ENCODE data around the gene SMCR8. TPM values are rescaled to one million over a fixed set of nuclear protein-coding genes. Genes with fewer than 3 reads are reported as not detected.

The SMCR8 gene
- total and polyA plus RNA-seq, 2 of the 13 experiments (the other 11 are each of a cell fraction or from before 2014, with no cell fraction given): 7.6 to 11.8 TPM

- TF ChIP-seq, protein P1, sequence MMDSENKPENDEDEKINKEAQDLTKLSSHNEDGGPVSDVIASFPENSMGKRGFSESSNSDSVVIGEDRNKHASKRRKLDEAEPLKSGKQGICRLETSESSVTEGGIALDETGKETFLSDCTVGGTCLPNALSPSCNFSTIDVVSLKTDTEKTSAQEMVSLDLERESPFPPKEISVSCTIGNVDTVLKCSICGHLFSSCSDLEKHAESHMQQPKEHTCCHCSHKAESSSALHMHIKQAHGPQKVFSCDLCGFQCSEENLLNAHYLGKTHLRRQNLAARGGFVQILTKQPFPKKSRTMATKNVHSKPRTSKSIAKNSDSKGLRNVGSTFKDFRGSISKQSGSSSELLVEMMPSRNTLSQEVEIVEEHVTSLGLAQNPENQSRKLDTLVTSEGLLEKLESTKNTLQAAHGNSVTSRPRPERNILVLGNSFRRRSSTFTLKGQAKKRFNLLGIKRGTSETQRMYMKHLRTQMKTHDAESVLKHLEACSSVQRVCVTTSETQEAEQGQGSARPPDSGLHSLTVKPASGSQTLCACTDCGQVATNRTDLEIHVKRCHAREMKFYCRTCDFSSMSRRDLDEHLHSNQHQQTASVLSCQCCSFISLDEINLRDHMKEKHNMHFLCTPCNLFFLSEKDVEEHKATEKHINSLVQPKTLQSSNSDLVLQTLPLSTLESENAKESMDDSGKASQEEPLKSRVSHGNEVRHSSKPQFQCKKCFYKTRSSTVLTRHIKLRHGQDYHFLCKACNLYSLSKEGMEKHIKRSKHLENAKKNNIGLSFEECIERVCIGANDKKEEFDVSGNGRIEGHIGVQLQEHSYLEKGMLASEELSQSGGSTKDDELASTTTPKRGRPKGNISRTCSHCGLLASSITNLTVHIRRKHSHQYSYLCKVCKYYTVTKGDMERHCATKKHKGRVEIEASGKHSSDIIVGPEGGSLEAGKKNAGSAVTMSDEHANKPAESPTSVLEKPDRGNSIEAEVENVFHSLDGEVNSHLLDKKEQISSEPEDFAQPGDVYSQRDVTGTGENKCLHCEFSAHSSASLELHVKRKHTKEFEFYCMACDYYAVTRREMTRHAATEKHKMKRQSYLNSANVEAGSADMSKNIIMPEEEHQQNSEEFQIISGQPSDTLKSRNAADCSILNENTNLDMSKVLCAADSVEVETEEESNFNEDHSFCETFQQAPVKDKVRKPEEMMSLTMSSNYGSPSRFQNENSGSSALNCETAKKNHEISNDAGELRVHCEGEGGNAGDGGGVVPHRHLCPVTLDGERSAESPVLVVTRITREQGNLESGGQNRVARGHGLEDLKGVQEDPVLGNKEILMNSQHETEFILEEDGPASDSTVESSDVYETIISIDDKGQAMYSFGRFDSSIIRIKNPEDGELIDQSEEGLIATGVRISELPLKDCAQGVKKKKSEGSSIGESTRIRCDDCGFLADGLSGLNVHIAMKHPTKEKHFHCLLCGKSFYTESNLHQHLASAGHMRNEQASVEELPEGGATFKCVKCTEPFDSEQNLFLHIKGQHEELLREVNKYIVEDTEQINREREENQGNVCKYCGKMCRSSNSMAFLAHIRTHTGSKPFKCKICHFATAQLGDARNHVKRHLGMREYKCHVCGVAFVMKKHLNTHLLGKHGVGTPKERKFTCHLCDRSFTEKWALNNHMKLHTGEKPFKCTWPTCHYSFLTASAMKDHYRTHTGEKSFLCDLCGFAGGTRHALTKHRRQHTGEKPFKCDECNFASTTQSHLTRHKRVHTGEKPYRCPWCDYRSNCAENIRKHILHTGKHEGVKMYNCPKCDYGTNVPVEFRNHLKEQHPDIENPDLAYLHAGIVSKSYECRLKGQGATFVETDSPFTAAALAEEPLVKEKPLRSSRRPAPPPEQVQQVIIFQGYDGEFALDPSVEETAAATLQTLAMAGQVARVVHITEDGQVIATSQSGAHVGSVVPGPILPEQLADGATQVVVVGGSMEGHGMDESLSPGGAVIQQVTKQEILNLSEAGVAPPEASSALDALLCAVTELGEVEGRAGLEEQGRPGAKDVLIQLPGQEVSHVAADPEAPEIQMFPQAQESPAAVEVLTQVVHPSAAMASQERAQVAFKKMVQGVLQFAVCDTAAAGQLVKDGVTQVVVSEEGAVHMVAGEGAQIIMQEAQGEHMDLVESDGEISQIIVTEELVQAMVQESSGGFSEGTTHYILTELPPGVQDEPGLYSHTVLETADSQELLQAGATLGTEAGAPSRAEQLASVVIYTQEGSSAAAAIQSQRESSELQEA (CRISPR knock-in tag; IDR thresholded peaks at IDR 0.05; ENCODE audit: not compliant biosample characterization): peak; percentile 76
- TF ChIP-seq, protein P2, sequence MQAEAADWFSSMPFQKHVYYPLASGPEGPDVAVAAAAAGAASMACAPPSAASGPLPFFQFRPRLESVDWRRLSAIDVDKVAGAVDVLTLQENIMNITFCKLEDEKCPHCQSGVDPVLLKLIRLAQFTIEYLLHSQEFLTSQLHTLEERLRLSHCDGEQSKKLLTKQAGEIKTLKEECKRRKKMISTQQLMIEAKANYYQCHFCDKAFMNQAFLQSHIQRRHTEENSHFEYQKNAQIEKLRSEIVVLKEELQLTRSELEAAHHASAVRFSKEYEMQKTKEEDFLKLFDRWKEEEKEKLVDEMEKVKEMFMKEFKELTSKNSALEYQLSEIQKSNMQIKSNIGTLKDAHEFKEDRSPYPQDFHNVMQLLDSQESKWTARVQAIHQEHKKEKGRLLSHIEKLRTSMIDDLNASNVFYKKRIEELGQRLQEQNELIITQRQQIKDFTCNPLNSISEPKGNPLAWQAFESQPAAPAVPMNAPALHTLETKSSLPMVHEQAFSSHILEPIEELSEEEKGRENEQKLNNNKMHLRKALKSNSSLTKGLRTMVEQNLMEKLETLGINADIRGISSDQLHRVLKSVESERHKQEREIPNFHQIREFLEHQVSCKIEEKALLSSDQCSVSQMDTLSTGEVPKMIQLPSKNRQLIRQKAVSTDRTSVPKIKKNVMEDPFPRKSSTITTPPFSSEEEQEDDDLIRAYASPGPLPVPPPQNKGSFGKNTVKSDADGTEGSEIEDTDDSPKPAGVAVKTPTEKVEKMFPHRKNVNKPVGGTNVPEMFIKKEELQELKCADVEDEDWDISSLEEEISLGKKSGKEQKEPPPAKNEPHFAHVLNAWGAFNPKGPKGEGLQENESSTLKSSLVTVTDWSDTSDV (CRISPR knock-in tag; IDR thresholded peaks at IDR 0.05): peak; percentile 92
- TF ChIP-seq PCBP2 (optimal IDR thresholded peaks at IDR 0.05; ENCODE audit: low read depth, low read length, poor library complexity, severe bottlenecking) (no peak), ZZZ3 (CRISPR knock-in tag; IDR thresholded peaks at IDR 0.05; ENCODE audit: borderline replicate concordance) (no peak), ZNF772 (CRISPR knock-in tag; IDR thresholded peaks at IDR 0.05) (peak; percentile 19; the same call in 1 of the 2 replicates), ZNF614 (CRISPR knock-in tag; IDR thresholded peaks at IDR 0.05; ENCODE audit: borderline replicate concordance) (no peak; the same call in 1 of the 2 replicates), RNF2 (conservative IDR thresholded peaks at IDR 0.05; ENCODE audit: low read depth) (no peak; the same call in 1 of the 2 replicates), PHB2 (IDR thresholded peaks at IDR 0.05; ENCODE audit: partially characterized antibody) (no peak), SOX5 (CRISPR knock-in tag; IDR thresholded peaks at IDR 0.05; ENCODE audit: borderline replicate concordance) (no peak), ZNF367 (CRISPR knock-in tag; IDR thresholded peaks at IDR 0.05; ENCODE audit: borderline replicate concordance) (0 out of 2 replicates have a peak, but pooled peaks have one; percentile 44), MLLT10 (CRISPR knock-in tag; IDR thresholded peaks at IDR 0.05) (no peak), ZNF660 (CRISPR knock-in tag; IDR thresholded peaks at IDR 0.05; ENCODE audit: borderline replicate concordance, low read depth) (no peak)
- TF ChIP-seq, protein P3, sequence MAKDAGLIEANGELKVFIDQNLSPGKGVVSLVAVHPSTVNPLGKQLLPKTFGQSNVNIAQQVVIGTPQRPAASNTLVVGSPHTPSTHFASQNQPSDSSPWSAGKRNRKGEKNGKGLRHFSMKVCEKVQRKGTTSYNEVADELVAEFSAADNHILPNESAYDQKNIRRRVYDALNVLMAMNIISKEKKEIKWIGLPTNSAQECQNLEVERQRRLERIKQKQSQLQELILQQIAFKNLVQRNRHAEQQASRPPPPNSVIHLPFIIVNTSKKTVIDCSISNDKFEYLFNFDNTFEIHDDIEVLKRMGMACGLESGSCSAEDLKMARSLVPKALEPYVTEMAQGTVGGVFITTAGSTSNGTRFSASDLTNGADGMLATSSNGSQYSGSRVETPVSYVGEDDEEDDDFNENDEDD (CRISPR knock-in tag; IDR thresholded peaks at IDR 0.05; ENCODE audit: borderline replicate concordance): peak; percentile 92
- TF ChIP-seq, protein P4, sequence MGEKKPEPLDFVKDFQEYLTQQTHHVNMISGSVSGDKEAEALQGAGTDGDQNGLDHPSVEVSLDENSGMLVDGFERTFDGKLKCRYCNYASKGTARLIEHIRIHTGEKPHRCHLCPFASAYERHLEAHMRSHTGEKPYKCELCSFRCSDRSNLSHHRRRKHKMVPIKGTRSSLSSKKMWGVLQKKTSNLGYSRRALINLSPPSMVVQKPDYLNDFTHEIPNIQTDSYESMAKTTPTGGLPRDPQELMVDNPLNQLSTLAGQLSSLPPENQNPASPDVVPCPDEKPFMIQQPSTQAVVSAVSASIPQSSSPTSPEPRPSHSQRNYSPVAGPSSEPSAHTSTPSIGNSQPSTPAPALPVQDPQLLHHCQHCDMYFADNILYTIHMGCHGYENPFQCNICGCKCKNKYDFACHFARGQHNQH (CRISPR knock-in tag; IDR thresholded peaks at IDR 0.05): peak; percentile 36; the same call in 1 of the 2 replicates
These were observed 48.3 kb downstream of the SMCR8 start, which contains the start of gene SHMT1 (continued) for GRCh38 chr17:18363101-18364049.
